Measurements from ENCODE around the gene SPACDR.
"Not testable (repeated sequence)": the region's sequence is repeated elsewhere in the genome, so short reads cannot be mapped to it uniquely, and the experiment has no call there.

SPACDR gene

DNA sequence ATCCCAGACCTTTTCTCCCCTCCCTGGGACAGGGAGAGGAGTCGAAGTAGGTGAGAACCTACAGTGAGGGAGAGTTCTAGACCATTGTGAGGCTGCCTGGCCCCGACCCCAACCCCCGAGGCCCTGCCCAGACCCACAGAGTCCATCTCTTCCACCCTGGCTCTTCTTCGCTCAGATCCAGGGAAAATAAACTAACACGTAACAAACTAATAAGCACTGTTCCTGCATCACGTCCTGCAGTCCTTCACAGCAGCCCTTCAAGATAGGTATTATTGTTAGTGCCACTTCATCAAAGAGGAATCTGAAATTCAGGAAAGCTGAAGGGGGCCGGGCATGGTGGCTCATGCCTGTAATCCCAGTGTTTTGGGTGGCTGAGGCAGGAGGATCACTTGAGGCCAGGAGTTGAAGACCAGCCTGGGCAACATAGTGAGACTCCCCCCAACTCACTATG is at the start of gene SPACDR:
Gene SPACDR, minus strand, starts transcription at position 51 of the 451 bp plus-strand sequence. CDS start 235 bp downstream, outside the sequence.
- DNase-seq, result no peak
- ATAC-seq, result no peak

DNA sequence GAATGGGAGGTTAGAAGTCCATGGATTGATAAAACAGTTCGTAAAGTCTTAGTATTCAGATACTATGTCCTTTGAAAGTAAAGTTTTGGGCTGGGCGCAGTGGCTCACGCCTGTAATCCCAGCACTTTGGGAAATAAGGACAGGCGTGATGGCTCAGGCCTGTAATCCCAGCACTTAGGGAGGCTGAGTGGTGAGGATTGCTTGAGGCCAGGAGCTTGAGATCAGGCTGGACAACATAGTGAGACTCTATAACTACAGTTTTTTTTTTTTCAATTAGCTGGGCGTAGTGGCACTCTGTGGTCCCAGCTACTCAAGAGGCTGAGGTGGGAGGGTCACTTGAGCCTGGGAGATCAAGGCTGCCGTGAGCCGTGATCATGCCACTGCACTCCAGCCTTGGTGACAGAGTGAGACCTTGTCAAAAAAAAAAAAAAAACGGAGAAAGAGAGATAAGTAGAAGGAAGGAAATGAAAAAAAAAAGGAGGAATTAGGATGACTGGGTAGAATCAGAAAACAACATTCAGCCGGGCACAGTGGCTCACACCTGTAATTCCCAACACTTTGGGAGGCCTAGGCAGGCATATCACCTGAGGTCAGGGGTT is 49.3 kb upstream of the SPACDR start:
- DNase-seq (no peak), ATAC-seq (no peak)

DNA sequence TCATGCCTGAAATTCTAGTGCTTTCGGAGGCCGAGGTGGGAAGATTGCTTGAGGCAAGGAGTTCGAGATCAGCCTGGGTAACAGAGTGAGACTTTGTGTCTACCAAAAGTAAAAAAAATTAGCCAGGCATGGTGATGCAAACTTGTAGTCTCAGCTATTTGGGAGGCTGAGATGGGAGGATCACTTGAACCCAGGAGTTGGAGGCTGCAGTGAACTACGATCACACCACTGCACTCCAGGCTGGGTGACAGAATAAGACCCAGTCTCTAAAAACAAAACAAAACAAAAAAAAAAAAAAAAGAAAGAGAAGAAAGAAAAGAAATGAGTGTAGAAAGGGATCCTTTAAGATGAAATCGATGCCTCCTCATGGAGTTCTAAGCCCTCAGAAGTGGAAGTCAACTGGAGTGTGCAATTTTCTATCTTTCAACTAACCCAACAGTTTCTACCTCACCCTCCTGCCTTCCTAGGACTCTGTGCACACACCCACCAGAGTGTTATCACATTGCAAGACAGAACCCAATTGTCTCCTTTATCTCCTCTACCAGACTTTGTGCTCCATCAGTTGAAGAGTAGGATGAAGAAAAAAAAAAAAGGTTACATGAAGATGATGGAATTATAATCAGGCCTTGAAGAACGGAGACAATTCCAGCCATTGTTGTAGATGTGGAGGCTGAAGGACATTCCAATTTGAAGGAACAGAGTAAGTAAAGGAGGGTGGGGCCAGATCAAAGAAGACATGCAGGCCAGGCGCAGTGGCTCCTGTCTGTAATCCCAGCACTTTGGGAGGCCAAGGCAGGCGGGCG is 46.6 kb upstream of the SPACDR start:
- no peak for ATAC-seq
- no peak for DNase-seq

- no peak for ATAC-seq
- no peak for DNase-seq
Observed at GRCh38 chr7:100509231-100509630, 45.2 kb upstream of the SPACDR start.

GRCh38 chr7:100506356-100506923 is 42.4 kb upstream of the SPACDR start:
- DNase-seq, result no peak
- ATAC-seq, result no peak

DNA sequence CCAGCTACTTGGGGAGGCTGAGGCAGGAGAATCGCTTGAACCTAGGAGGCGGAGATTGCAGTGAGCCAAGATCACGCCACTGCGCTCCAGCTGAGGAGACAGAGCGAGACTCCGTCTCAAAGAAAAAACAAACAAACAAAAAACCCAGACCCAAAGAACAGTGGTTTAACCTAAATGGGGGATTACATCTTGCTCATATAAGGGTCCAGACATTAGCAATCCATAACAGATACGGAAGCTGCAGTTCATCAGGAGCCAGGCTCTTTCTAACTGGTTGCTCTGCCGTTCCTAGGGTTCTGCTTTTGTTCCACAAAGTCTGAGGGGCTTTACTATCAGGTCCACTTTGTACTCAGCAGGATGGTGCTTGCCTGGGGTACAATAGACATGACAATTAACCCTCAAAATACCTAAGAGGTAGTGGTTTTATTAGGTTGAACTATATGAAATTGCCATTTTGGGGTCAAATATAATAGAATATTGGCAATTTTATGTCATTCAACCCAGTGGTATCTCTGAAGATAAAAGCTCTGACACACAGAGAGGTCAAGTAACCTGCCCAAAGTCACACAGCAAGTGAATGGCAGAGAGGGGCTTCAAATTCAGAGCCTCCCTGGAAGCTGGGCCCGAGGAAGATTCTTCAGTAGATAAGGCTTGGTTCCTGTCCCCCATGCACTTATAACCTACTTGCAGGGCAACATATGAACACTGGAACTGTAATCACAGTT is 41.0 kb upstream of the SPACDR start:
- ATAC-seq (no peak), DNase-seq (no peak)

- DNase-seq, ATAC-seq: not testable (repeated sequence)
Observed at GRCh38 chr7:100504031-100504430, 40.0 kb upstream of the SPACDR start.

DNA sequence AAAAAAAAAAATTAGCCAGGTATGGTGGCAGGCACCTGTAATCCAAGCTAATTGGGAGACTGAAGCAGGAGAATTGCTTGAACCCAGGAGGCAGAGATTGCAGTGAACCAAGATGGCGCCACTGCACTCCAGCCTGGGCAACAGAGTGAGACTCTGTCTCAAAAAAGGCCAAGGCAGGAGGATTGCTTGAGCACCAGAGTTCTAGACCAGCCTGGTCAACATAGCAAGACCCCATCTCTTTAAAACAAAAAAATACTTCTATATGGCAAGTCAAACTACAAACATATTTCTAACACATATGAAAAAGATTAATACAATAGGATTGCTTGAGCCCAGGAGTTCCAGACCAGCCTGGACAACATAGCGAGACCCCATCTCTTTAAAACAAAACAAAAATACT is 36.7 kb upstream of the SPACDR start:
- not testable (repeated sequence) for DNase-seq, ATAC-seq

DNA sequence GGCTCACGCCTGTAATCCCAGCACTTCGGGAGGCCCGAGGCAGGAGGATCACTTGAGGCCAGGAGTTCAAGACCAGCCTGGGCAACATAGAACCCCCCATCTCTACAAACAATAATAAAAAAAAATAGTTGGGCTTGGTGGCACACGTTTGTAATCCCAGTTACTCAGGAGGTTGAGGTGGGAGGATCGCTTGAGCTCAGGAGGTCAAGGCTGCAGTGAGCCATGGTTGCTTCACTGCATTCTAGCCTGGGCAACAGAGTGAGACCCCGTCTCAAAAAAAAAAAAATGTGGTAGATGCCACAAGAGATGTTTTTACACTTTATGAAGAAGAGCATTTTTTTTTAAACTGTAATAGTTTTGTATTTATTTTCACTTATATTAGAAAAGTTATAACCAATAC is 32.4 kb upstream of the SPACDR start:
- no peak for ATAC-seq
- DNase-seq, result no peak

DNA sequence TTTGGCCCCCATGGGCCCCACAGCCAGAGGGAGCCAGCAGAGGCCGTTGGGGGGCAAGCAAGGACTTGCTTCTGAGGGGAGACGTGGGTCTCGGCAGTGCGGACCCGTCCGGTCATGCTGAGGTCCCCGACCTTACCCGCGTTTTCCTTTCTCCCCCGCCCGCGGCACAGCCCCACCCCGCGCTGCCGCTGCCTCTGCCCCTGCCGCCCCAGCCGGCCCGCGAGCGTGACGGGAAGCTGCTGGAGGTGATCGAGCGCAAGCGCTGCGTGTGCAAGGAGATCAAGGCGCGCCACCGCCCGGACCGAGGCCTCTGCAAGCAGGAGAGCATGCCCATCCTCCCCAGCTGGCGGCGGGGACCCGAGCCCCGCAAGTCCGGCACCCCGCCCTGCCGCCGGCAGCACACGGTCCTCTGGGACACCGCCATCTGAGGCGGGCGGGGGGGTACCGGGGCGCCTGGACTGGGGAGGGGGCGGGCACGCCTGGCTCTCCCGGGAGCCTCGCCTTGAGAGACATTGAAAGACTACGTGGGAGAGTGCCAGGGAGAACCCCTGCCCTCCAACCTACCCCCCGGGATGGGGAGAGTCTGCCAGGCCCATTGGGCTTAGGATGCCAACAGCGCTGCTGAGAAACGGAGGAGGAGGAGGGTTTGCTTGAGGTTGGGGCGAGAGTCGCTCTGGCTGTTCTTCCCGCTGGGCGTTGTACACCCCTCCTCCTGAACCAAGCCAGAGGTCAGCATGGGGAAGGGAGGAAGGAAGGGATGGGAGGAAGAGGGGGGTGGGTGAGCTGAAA is 29.6 kb upstream of the SPACDR start:
- ATAC-seq, result peak; percentile 66
- DNase-seq, result peak; percentile 72

- no peak for ATAC-seq
Observed at GRCh38 chr7:100492738-100493475, 28.8 kb upstream of the SPACDR start.

GRCh38 chr7:100491192-100491578 is 27.1 kb upstream of the SPACDR start:
- ATAC-seq, result no peak

More at GRCh38 chr7:100492738-100493475, 28.8 kb upstream of the SPACDR start:
- DNase-seq, result no peak

GRCh38 chr7:100490483-100491191 is 26.6 kb upstream of the SPACDR start:
- ATAC-seq (no peak), DNase-seq (no peak)

More at GRCh38 chr7:100491192-100491578, 27.1 kb upstream of the SPACDR start:
- no peak for DNase-seq

GRCh38 chr7:100489824-100490223 is 25.8 kb upstream of the SPACDR start:
- peak; percentile 14 for ATAC-seq
- DNase-seq, result peak; percentile 36

GRCh38 chr7:100489121-100489520 is 25.1 kb upstream of the SPACDR start:
- DNase-seq (no peak), ATAC-seq (no peak)

GRCh38 chr7:100488333-100489095 is 24.5 kb upstream of the SPACDR start:
- no peak for DNase-seq
- no peak for ATAC-seq

GRCh38 chr7:100486753-100487446 is 22.8 kb upstream of the SPACDR start:
- DNase-seq (no peak), ATAC-seq (no peak)

DNA sequence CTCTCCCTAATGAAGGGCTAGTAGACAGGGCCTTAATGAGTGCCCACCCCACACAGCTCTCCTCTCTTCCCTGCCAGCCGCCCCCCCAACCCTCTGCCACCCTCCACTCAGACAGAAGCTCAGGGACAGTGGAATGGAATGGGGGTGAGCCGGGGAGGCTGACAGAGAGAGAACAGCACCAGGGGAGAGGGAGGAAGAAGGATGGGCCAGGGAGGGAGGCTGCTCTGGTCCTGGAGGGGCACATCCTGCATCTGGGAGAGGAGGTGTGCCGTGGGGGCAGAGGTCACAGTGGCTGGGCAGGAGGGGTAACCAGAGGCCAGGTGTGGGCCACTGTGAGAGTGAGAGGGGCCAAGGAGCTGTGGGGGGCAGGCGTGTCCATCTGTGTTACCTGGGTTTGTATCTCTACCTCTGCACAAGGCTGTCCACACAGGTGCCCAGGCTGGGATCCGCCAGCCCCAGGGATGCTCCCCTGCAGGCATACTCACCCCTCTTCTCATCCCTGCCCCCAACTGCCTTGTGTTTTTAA is 22.1 kb upstream of the SPACDR start:
- no peak for ATAC-seq

GRCh38 chr7:100485471-100485876 is 21.4 kb upstream of the SPACDR start:
- DNase-seq (no peak), ATAC-seq (no peak)

More for the DNA sequence above, 22.1 kb upstream of the SPACDR start:
- DNase-seq, result no peak
